HG03342 (cell line): Measurements from ENCODE around the gene OR52B2.

ENCODE experiments used
- ATAC-seq: cut with Tn5 transposase; IDR thresholded peaks from one replicate; pipeline ENCODE4 v1.9.1; 2021; ENCODE audit warnings: mild to moderate bottlenecking, moderate library complexity; ENCODE audit not compliant: unreplicated experiment

Gene OR52B2

GRCh38 chr11:6170226-6170625, at the start of gene OR52B2:
Gene OR52B2, minus strand, starts transcription at chr11:6170326. Its CDS starts 0 bp downstream, at chr11:6170326.
- no peak for ATAC-seq

- ATAC-seq, result no peak
These were observed 49.2 kb upstream of the OR52B2 start for GRCh38 chr11:6219359-6219758.

- ATAC-seq, result no peak
These were observed 47.6 kb upstream of the OR52B2 start for GRCh38 chr11:6217722-6218121.

- ATAC-seq, result no peak
These were observed 46.4 kb upstream of the OR52B2 start for GRCh38 chr11:6216501-6216900.

GRCh38 chr11:6214530-6214929, 44.4 kb upstream of the OR52B2 start:
- no peak for ATAC-seq

- ATAC-seq, result no peak
These were observed 40.3 kb upstream of the OR52B2 start for GRCh38 chr11:6210274-6210955.

GRCh38 chr11:6209801-6210200, 39.7 kb upstream of the OR52B2 start:
- no peak for ATAC-seq

GRCh38 chr11:6206456-6207180, 36.5 kb upstream of the OR52B2 start:
- no peak for ATAC-seq

- ATAC-seq, result no peak
These were observed 35.2 kb upstream of the OR52B2 start, which contains the start of gene C11orf42 for GRCh38 chr11:6205366-6205765. Gene C11orf42, plus strand, starts transcription at chr11:6205557. Its CDS starts 59 bp downstream, at chr11:6205616.

- no peak for ATAC-seq
These were observed 34.6 kb upstream of the OR52B2 start for GRCh38 chr11:6204706-6205105.

- peak; percentile 72 for ATAC-seq
These were observed 33.2 kb upstream of the OR52B2 start for GRCh38 chr11:6203327-6203726.

GRCh38 chr11:6202041-6202440, 31.9 kb upstream of the OR52B2 start:
- no peak for ATAC-seq

- ATAC-seq, result no peak
These were observed 31.4 kb upstream of the OR52B2 start for GRCh38 chr11:6201481-6201880.

GRCh38 chr11:6200975-6201374, 30.8 kb upstream of the OR52B2 start:
- ATAC-seq, result no peak

- no peak for ATAC-seq
These were observed 29.2 kb upstream of the OR52B2 start, which contains the start of gene OR52W1 for GRCh38 chr11:6199174-6199810. Gene OR52W1, plus strand, starts transcription at chr11:6199224. Its CDS starts 0 bp downstream, at chr11:6199224.

GRCh38 chr11:6197466-6198200, 27.5 kb upstream of the OR52B2 start:
- ATAC-seq, result no peak

GRCh38 chr11:6196396-6196795, 26.3 kb upstream of the OR52B2 start:
- ATAC-seq, result no peak

GRCh38 chr11:6194065-6194581, 24.0 kb upstream of the OR52B2 start:
- ATAC-seq, result no peak

GRCh38 chr11:6191742-6192141, 21.6 kb upstream of the OR52B2 start:
- ATAC-seq, result no peak

- ATAC-seq, result no peak
These were observed 5.3 kb upstream of the OR52B2 start for GRCh38 chr11:6175440-6175839.
